ENCODE results near the gene AFM. TPM values are rescaled to one million over a fixed set of nuclear protein-coding genes. Genes with fewer than 3 reads are reported as not detected.
A peak's percentile ranks its signal among the peaks of the same experiment; 100 is the strongest.

AFM gene
- polyA plus RNA-seq, 2 of the 4 experiments (the other 2 are of a cell fraction): not detected

GRCh38 chr4:73445383-73446335 lies 35.9 kb upstream of the AFM start:
- no peaks in the 10 kb centered on the region for H3K9me3 ChIP-seq
- peaks cover 21% of the 10 kb centered on the region for H3K4me1 ChIP-seq
- H3K4me2 ChIP-seq: no peak overlapping the region
- FAIRE-seq (no peak), ATAC-seq (no peak), DNase-seq (ENCODE audit: low read depth in 1 of 2, low spot score in 1 of 2) (no peak)
- WGBS (ENCODE audit: missing lambda C conversion rate): 80% methylated on average over 7 of the region's 7 CpGs
- CTCF ChIA-PET: interaction anchor here (0.6 to 2.8 kb wide), 22 partner anchors 10 to 767 kb away, joined by 3 to 17 read pairs (median 4); no protein-coding TSS in a partner anchor
- H3K4me3 ChIP-seq: no peak overlapping the region
- TF ChIP-seq PHF8 (IDR thresholded peaks at IDR 0.05; ENCODE audit: borderline replicate concordance, low read depth): no peak
- no peak for TF ChIP-seq RAD21 (conservative IDR thresholded peaks at IDR 0.05 in 1 of 2, IDR thresholded peaks at IDR 0.05 in 1 of 2)
- no peak for TF ChIP-seq SMC3 (IDR thresholded peaks at IDR 0.05)
- TF ChIP-seq ESRRA (IDR thresholded peaks at IDR 0.05; ENCODE audit: borderline replicate concordance, low read length): no peak
- TF ChIP-seq NFE2L2 (conservative IDR thresholded peaks at IDR 0.05; ENCODE audit: low read length): no peak
- TF ChIP-seq HEYL (CRISPR knock-in tag; IDR thresholded peaks at IDR 0.05): no peak
- TF ChIP-seq MYC (IDR thresholded peaks at IDR 0.05; ENCODE audit: borderline replicate concordance, low read length): no peak
- no peak for TF ChIP-seq HOXA7 (CRISPR knock-in tag; IDR thresholded peaks at IDR 0.05)
- TF ChIP-seq POLR2AphosphoS2 (conservative IDR thresholded peaks at IDR 0.05; ENCODE audit: low read length): no peak
- TF ChIP-seq E2F6 (IDR thresholded peaks at IDR 0.05; ENCODE audit: borderline replicate concordance, low read depth): no peak
- TF ChIP-seq USF2 (IDR thresholded peaks at IDR 0.05): no peak
- POLR2A ChIA-PET: no interaction called here
- H3K27ac ChIP-seq: no peak overlapping the region

- ATAC-seq (peak; percentile 75 to 88; a peak in 4 of 6 replicates), DNase-seq (ENCODE audit: low read depth in 1 of 2, low spot score in 1 of 2) (peak; percentile 10 to 60), FAIRE-seq (no peak)
- Histone ChIP-seq H3K4me1 (peaks cover 23% of the 10 kb centered on the region), H3K27ac (no peak overlapping the region), H3K9me3 (no peaks in the 10 kb centered on the region), H3K4me2 (no peak overlapping the region), H3K4me3 (no peak overlapping the region)
- ChIA-PET POLR2A (no interaction called here), CTCF (interaction anchor here (0.6 to 2.8 kb wide), 23 partner anchors 10 to 768 kb away, joined by 3 to 17 read pairs (median 4); no protein-coding TSS in a partner anchor)
- 5% methylated on average over 4 of the region's 4 CpGs for WGBS (ENCODE audit: missing lambda C conversion rate)
- TF ChIP-seq SREBF2 (IDR thresholded peaks at IDR 0.05) (no peak), CTCF (IDR thresholded peaks at IDR 0.05) (peak; percentile 83), NR3C1 (IDR thresholded peaks at IDR 0.05) (no peak), CHD4 (IDR thresholded peaks at IDR 0.05; ENCODE audit: borderline replicate concordance) (no peak), RAD21 (conservative IDR thresholded peaks at IDR 0.05 in 1 of 2, IDR thresholded peaks at IDR 0.05 in 1 of 2) (peak; percentile 58 to 65), GATA3 (IDR thresholded peaks at IDR 0.05; ENCODE audit: borderline replicate concordance) (peak; percentile 26; the same call in 1 of the 2 replicates), SMC3 (IDR thresholded peaks at IDR 0.05) (peak; percentile 75), NPAS2 (CRISPR knock-in tag; IDR thresholded peaks at IDR 0.05; ENCODE audit: borderline replicate concordance) (no peak)
Observed at GRCh38 chr4:73446336-73446938, 35.1 kb upstream of the AFM start.

Data from A549 (cell line).